IMR-90 (cell line): ENCODE results near the gene HSP90AB1. TPM values are rescaled to one million over a fixed set of nuclear protein-coding genes. Genes with fewer than 3 reads are reported as not detected.

Experiments used
- ELK1 ChIP-seq: fragments of 150-350 bp; IDR thresholded peaks from 2 replicates; pipeline ENCODE4 v1.6.1; 2016; ENCODE audit warnings: low read depth, mild to moderate bottlenecking, low read length, moderate library complexity, borderline replicate concordance
- polyA plus RNA-seq, 3 experiments: library from polyadenylated mRNA; depleted of rRNA; stranded (reverse); fragments of >200 nt; gene quantifications; 2 replicates each; pipeline ENCODE4 v1.2.3, GENCODE V29; 2012; ENCODE audit warnings: low replicate concordance in 1 of 3
- total RNA-seq: library from RNA; depleted of rRNA; stranded (reverse); fragments of >200 nt; gene quantifications from 2 replicates; pipeline ENCODE4 v1.2.3, GENCODE V29; 2012

Gene HSP90AB1
- total and polyA plus RNA-seq, 2 of the 4 experiments (the other 2 are of a cell fraction) = 887 to 1,307 TPM

DNA sequence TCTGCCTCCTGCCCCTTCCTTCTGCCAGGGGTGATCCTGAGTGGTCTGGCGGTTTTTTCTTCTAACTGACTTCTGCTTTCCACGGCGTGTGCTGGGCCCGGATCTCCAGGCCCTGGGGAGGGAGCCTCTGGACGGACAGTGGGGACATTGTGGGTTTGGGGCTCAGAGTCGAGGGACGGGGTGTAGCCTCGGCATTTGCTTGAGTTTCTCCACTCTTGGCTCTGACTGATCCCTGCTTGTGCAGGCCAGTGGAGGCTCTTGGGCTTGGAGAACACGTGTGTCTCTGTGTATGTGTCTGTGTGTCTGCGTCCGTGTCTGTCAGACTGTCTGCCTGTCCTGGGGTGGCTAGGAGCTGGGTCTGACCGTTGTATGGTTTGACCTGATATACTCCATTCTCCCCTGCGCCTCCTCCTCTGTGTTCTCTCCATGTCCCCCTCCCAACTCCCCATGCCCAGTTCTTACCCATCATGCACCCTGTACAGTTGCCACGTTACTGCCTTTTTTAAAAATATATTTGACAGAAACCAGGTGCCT lies 13.3 kb upstream of the HSP90AB1 start (continued):
- TF ChIP-seq ELK1 = no peak
